Esophagus squamous epithelium (tissue), 4 donors: ENCODE measurements around the gene LGALS7.

ENCODE experiments used
- POLR2A ChIP-seq, 4 donors: fragments of 450-650 bp; IDR thresholded peaks; one replicate each; pipeline ENCODE4 v1.6.1; 2017; ENCODE audit warnings: antibody characterized with exemption in 4 of 4, mild to moderate bottlenecking in 4 of 4, moderate library complexity in 3 of 4
- TF ChIP-seq, protein P1 (sequence below), 6 experiments: fragments of 450-650 bp in 4 of 6; fragments of 200-600 bp in 2 of 6; sonication (generic) in 2 of 6; IDR thresholded peaks; one replicate each; pipeline ENCODE4 v1.5.1; 2016 to 2019; ENCODE audit warnings: antibody characterized with exemption in 6 of 6, mild to moderate bottlenecking in 4 of 6, moderate library complexity in 4 of 6

DNA sequence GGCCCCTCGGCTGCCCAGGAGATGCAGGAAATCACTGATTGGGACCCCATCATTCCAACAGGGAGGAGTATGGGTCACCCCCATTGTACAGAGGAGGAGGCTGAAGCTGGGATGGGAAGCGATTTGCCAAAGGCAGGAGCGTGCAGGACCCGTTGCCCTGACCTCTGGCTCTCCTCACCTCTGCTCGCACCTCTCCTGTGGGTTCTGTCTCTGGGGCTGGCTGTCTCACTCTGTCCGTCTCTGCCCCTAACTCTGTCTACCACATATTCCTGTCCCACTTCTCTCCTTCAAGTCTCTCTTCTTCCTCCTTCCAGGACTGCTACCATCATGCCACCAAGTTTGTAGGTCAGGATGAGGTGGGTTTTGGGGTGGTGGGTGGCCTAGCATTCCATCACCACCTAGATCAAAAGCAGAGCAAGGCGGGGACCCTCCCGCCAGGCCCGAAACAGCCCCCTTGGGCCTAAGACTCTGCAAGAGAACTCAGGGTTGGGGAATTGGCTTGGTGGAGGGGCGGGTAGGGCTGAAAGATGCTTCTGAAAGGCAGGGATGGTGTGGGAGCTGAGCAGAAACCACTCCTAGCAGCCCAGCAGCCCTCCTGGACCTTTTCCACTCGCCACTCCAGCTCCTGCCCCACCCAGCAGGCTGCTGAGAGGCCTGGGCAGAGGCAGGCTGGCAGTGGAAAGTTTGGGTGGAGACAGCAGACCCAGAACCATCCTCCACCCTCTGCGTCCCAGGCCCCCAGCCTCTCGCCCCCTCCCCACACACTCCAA is 1.0 kb upstream of the LGALS7 start:
- no peak for TF ChIP-seq POLR2A (IDR thresholded peaks at IDR 0.05)
- TF ChIP-seq, protein P1, sequence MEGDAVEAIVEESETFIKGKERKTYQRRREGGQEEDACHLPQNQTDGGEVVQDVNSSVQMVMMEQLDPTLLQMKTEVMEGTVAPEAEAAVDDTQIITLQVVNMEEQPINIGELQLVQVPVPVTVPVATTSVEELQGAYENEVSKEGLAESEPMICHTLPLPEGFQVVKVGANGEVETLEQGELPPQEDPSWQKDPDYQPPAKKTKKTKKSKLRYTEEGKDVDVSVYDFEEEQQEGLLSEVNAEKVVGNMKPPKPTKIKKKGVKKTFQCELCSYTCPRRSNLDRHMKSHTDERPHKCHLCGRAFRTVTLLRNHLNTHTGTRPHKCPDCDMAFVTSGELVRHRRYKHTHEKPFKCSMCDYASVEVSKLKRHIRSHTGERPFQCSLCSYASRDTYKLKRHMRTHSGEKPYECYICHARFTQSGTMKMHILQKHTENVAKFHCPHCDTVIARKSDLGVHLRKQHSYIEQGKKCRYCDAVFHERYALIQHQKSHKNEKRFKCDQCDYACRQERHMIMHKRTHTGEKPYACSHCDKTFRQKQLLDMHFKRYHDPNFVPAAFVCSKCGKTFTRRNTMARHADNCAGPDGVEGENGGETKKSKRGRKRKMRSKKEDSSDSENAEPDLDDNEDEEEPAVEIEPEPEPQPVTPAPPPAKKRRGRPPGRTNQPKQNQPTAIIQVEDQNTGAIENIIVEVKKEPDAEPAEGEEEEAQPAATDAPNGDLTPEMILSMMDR (IDR thresholded peaks at IDR 0.05), result no peak
